Measurements from ENCODE around the gene SELP. TPM values are rescaled to one million over a fixed set of nuclear protein-coding genes. Genes with fewer than 3 reads are reported as not detected.

The SELP gene
- total RNA-seq, 1 experiment from 2014 or later = not detected

DNA sequence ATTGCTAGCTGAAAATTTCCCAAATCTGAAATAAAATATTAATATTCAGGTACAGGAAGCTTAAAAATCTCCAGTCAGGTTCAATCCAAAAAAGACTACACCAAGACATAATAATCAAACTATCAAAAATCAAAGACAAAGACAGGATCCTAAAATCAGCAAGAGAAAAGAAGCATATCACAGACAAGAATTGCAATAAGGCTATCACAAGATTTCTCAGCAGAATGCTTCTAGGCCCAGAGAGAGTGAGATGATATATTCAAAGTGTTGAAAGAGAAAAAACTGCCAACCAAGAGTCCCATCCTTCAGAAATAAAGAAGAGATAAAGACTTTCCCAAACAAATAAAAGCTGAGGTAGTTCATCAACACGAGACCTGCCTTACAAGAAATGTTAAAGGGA, 5.0 kb upstream of the SELP start:
- Histone ChIP-seq H4K91ac (ENCODE audit: insufficient read length, low read depth, low read length) (no peak overlapping the region), H2BK15ac (ENCODE audit: low read depth, low read length) (no peak overlapping the region), H2AK5ac (ENCODE audit: insufficient read length, low read length) (no peak overlapping the region), H4K20me1 (ENCODE audit: control insufficient read depth, insufficient read depth, insufficient read length) (no peaks in the 10 kb centered on the region), H4K5ac (ENCODE audit: insufficient read length, low read depth, low read length) (no peak overlapping the region), H2BK120ac (ENCODE audit: low read depth, low read length, poor library complexity, severe bottlenecking) (no peak overlapping the region), H3K4ac (ENCODE audit: low read depth, low read length) (no peak overlapping the region), H4K8ac (replicated peaks; ENCODE audit: insufficient read length, low read depth, low read length) (no peak overlapping the region), H3K27me3 (ENCODE audit: insufficient read depth, low read length) (no peaks in the 10 kb centered on the region), H2BK12ac (ENCODE audit: insufficient read length, low read depth, low read length) (no peak overlapping the region), H2BK20ac (ENCODE audit: low read depth, low read length, poor library complexity, severe bottlenecking) (no peak overlapping the region), H2AFZ (ENCODE audit: low read length) (no peak overlapping the region), H3K14ac (ENCODE audit: insufficient read depth, low read length) (no peak overlapping the region), H3K9me3 (ENCODE audit: control insufficient read depth, low read depth, low read length) (no peaks in the 10 kb centered on the region), H3K79me1 (ENCODE audit: insufficient read depth, low read depth, low read length, poor library complexity, severe bottlenecking) (no peaks in the 10 kb centered on the region), H3K79me2 (ENCODE audit: insufficient read depth, low read length) (no peaks in the 10 kb centered on the region), H3K9ac (ENCODE audit: extremely low read depth, insufficient read length, low read length) (no peak overlapping the region), H3T11ph (ENCODE audit: low read length) (no peak overlapping the region), H2BK5ac (ENCODE audit: insufficient read length, low read length) (no peak overlapping the region), H3K18ac (ENCODE audit: insufficient read length, low read depth, low read length) (no peak overlapping the region), H3K23ac (ENCODE audit: insufficient read length, low read depth, low read length) (no peak overlapping the region), H3K27ac (ENCODE audit: insufficient read length, low read depth, low read length) (no peak overlapping the region), H3K4me1 (ENCODE audit: insufficient read depth, low read length) (no peaks in the 10 kb centered on the region), H3K4me2 (ENCODE audit: insufficient read depth, insufficient read length, low read length) (no peak overlapping the region), H3K56ac (ENCODE audit: insufficient read length, low read depth, low read length) (no peak overlapping the region), H3K23me2 (ENCODE audit: insufficient read length, low read depth, low read length, poor library complexity, severe bottlenecking) (no peaks in the 10 kb centered on the region)
- TF ChIP-seq, protein P1, sequence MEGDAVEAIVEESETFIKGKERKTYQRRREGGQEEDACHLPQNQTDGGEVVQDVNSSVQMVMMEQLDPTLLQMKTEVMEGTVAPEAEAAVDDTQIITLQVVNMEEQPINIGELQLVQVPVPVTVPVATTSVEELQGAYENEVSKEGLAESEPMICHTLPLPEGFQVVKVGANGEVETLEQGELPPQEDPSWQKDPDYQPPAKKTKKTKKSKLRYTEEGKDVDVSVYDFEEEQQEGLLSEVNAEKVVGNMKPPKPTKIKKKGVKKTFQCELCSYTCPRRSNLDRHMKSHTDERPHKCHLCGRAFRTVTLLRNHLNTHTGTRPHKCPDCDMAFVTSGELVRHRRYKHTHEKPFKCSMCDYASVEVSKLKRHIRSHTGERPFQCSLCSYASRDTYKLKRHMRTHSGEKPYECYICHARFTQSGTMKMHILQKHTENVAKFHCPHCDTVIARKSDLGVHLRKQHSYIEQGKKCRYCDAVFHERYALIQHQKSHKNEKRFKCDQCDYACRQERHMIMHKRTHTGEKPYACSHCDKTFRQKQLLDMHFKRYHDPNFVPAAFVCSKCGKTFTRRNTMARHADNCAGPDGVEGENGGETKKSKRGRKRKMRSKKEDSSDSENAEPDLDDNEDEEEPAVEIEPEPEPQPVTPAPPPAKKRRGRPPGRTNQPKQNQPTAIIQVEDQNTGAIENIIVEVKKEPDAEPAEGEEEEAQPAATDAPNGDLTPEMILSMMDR (conservative IDR thresholded peaks at IDR 0.05) = no peak
- no peak for DNase-seq
- Mint-ChIP-seq H3K4me3 (no peak overlapping the region), H3K27ac (no peak overlapping the region), H3K9me3 (peaks cover 21 to 26% of the 10 kb centered on the region in 2 experiments), H3K4me1 (no peaks in the 10 kb centered on the region), H3K36me3 (ENCODE audit: insufficient read depth in 1 of 3, low read depth in 3 of 3) (peaks cover 0 to 13% (median 3%) of the 10 kb centered on the region in 3 experiments; a peak in 3 of 7 replicates), H3K27me3 (ENCODE audit: low read depth) (peaks cover 2% of the 10 kb centered on the region; the same call in 1 of the 2 replicates)
- WGBS (ENCODE audit: extremely low coverage, insufficient read length, low lambda C conversion rate) = no CpG with 5 or more reads among the region's 1 CpG

All from H9 (cell line).